ENCODE results near the gene CAMTA1.

DNA sequence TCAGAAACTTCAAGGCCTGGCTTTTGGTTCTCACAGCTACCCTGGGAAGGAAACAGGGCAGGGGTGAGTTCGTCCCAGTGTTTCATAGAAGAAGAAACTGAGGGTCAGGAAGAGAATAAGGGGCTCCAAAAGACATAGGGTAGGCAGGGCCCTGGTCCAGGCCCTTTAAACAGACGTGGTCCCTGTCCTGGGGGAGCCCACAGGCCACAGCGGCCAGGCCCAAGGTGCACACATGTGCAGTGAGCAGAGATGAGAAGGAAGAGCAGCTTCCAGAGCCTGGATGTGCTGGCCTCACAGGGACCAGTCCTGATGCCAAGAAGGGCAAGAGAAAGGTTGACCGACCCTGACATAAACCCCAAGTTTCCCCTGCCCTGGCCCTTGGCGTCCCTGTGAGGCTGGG, 690.4 kb downstream of the CAMTA1 start:
- TF ChIP-seq, protein P1, sequence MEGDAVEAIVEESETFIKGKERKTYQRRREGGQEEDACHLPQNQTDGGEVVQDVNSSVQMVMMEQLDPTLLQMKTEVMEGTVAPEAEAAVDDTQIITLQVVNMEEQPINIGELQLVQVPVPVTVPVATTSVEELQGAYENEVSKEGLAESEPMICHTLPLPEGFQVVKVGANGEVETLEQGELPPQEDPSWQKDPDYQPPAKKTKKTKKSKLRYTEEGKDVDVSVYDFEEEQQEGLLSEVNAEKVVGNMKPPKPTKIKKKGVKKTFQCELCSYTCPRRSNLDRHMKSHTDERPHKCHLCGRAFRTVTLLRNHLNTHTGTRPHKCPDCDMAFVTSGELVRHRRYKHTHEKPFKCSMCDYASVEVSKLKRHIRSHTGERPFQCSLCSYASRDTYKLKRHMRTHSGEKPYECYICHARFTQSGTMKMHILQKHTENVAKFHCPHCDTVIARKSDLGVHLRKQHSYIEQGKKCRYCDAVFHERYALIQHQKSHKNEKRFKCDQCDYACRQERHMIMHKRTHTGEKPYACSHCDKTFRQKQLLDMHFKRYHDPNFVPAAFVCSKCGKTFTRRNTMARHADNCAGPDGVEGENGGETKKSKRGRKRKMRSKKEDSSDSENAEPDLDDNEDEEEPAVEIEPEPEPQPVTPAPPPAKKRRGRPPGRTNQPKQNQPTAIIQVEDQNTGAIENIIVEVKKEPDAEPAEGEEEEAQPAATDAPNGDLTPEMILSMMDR (IDR thresholded peaks at IDR 0.05; ENCODE audit: poor library complexity): no peak
- TF ChIP-seq EZH2 (IDR thresholded peaks at IDR 0.05; ENCODE audit: borderline replicate concordance): no peak
- no peak for TF ChIP-seq EZH2phosphoT487 (IDR thresholded peaks at IDR 0.05; ENCODE audit: low read depth, severe bottlenecking, unreplicated experiment)

All from hepatocyte (in vitro differentiated cells).